ENCODE results near the gene PTPN13.
A peak's percentile ranks its signal among the peaks of the same experiment; 100 is the strongest.

PTPN13 gene

DNA sequence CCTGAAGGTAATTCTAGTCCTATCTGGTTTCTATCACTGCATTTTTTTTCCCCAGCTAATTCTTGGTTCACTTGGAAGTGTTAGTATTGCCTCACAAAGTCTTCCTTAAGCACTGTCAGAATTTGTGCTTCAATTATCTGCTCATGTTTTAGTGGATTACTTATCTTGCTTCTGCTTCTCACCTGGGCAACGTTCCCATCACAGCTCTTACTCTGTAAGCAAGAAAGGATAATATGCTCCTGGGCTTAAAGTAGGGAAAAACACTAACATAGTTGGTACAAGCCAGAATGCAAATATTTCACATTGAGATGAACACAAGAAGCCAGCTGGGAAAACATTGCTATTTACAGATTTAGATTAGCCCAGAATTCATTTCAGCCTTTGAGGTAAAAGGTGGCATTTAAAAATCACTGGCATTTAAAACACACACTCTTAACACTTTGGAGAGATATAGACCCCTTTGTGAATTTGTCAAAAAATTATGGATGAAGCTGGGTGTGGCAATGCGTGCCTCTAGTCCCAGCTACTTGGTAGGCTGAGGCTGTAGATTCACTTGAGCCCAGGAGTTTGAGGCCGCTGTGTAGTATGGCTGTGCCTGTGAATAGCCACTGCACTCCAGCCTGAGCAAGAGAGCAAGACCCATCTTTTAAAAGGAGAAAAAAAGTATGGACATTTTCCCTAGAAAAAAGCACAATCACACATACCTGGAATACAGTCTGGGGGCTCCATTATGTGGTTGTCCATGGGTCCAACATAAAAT lies 6.6 kb upstream of the PTPN13 start:
- no peak for DNase-seq (ENCODE audit: extremely low read depth, low read depth)
- TF ChIP-seq, protein P1, sequence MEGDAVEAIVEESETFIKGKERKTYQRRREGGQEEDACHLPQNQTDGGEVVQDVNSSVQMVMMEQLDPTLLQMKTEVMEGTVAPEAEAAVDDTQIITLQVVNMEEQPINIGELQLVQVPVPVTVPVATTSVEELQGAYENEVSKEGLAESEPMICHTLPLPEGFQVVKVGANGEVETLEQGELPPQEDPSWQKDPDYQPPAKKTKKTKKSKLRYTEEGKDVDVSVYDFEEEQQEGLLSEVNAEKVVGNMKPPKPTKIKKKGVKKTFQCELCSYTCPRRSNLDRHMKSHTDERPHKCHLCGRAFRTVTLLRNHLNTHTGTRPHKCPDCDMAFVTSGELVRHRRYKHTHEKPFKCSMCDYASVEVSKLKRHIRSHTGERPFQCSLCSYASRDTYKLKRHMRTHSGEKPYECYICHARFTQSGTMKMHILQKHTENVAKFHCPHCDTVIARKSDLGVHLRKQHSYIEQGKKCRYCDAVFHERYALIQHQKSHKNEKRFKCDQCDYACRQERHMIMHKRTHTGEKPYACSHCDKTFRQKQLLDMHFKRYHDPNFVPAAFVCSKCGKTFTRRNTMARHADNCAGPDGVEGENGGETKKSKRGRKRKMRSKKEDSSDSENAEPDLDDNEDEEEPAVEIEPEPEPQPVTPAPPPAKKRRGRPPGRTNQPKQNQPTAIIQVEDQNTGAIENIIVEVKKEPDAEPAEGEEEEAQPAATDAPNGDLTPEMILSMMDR (IDR thresholded peaks at IDR 0.05; ENCODE audit: low read depth, low read length, missing control alignments): no peak
- no peak overlapping the region for H3K4me3 ChIP-seq (replicated peaks; ENCODE audit: low read depth, low read length)

GRCh38 chr4:86592553-86593249 lies 1.4 kb upstream of the PTPN13 start:
- TF ChIP-seq, protein P1 (IDR thresholded peaks at IDR 0.05; ENCODE audit: low read depth, low read length, missing control alignments): no peak
- H3K4me3 ChIP-seq (replicated peaks; ENCODE audit: low read depth, low read length): peak overlapping the region; percentile 92
- DNase-seq (ENCODE audit: extremely low read depth, low read depth): no peak

GRCh38 chr4:86594559-86595425 lies 677 bp downstream of the PTPN13 start:
- peak; percentile 89 for DNase-seq (ENCODE audit: extremely low read depth, low read depth)
- H3K4me3 ChIP-seq (replicated peaks; ENCODE audit: low read depth, low read length): peak overlapping the region; percentile 92
- TF ChIP-seq, protein P1 (IDR thresholded peaks at IDR 0.05; ENCODE audit: low read depth, low read length, missing control alignments): peak; percentile 26

- TF ChIP-seq, protein P1 (IDR thresholded peaks at IDR 0.05; ENCODE audit: low read depth, low read length, missing control alignments): no peak
- DNase-seq (ENCODE audit: extremely low read depth, low read depth): no peak
- H3K4me3 ChIP-seq (replicated peaks; ENCODE audit: low read depth, low read length): peak overlapping the region; percentile 92
These were observed 1.3 kb downstream of the PTPN13 start for GRCh38 chr4:86595426-86595805.

- H3K4me3 ChIP-seq (replicated peaks; ENCODE audit: low read depth, low read length): peak overlapping the region; percentile 92
- no peak for DNase-seq (ENCODE audit: extremely low read depth, low read depth)
These were observed 2.7 kb downstream of the PTPN13 start for GRCh38 chr4:86596807-86597206.

More at GRCh38 chr4:86596807-86597206, 2.7 kb downstream of the PTPN13 start:
- TF ChIP-seq, protein P1 (IDR thresholded peaks at IDR 0.05; ENCODE audit: low read depth, low read length, missing control alignments): no peak
